ENCODE measurements around the gene SLC12A9. TPM values are rescaled to one million over a fixed set of nuclear protein-coding genes. Genes with fewer than 3 reads are reported as not detected.
A peak's percentile ranks its signal among the peaks of the same experiment; 100 is the strongest.
"Not testable (repeated sequence)": the region's sequence is repeated elsewhere in the genome, so short reads cannot be mapped to it uniquely, and the experiment has no call there.

Gene SLC12A9
- total and polyA plus RNA-seq, 5 experiments from 2014 or later, result 6.8 to 74.7 (median 9.4) TPM

GRCh38 chr7:100854146-100854895 is 1.8 kb downstream of the SLC12A9 start:
- H3K4me1 Mint-ChIP-seq, result peaks cover 12 to 39% (median 30%) of the 10 kb centered on the region in 4 donors
- ATAC-seq (no peak), DNase-seq (no peak)
- peak overlapping the region; percentile 30 to 95 (median 91) for H3K4me3 Mint-ChIP-seq
- no peaks in the 10 kb centered on the region for H3K9me3 Mint-ChIP-seq
- no peaks in the 10 kb centered on the region for H3K27me3 Mint-ChIP-seq
- peak overlapping the region in 4 of 10 donors; percentile 55 to 85 (median 74) for H3K27ac Mint-ChIP-seq
- POLR2A ChIA-PET, result interaction anchor here (0.9 to 4.4 kb wide), 4 partner anchors 20 to 377 kb away, joined by 3 to 33 read pairs (median 17); partner anchors contain the start of genes SRRT and UFSP1
- H3K36me3 Mint-ChIP-seq, result peaks cover 0 to 33% (median 2%) of the 10 kb centered on the region in 3 donors

DNA sequence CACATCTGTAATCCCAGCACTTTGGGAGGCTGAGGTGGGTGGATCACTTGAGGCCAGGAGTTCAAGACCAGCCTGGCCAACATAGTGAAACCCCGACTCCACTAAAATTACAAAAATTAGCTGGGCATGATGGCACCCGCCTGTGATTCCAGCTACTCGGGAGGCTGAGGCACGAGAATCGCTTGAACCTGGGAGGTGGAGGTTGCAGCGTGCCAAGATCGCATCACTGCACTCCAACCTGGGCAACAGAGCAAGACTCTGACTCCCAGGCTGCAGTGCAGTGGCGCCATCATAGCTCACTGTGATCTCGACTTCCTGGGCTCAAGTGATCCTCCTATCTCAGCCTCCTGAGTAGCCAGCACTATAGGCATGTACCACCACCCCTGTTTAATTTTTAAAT is 2.4 kb downstream of the SLC12A9 start:
- ATAC-seq, H3K27me3 Mint-ChIP-seq, H3K9me3 Mint-ChIP-seq: not testable (repeated sequence)
- DNase-seq, result peak in 1 of 10 donors; percentile 9
- POLR2A ChIA-PET, result interaction anchor here (0.9 kb wide), 1 partner anchor 377 kb away, joined by 3 read pairs; no protein-coding TSS in a partner anchor
- Mint-ChIP-seq H3K27ac (peak overlapping the region in 4 of 10 donors; percentile 34 to 82 (median 57)), H3K4me1 (peaks cover 12 to 39% (median 30%) of the 10 kb centered on the region in 4 donors), H3K36me3 (peaks cover 0 to 39% (median 5%) of the 10 kb centered on the region in 3 donors), H3K4me3 (peak overlapping the region in 2 of 10 donors; percentile 33 to 91)

DNA sequence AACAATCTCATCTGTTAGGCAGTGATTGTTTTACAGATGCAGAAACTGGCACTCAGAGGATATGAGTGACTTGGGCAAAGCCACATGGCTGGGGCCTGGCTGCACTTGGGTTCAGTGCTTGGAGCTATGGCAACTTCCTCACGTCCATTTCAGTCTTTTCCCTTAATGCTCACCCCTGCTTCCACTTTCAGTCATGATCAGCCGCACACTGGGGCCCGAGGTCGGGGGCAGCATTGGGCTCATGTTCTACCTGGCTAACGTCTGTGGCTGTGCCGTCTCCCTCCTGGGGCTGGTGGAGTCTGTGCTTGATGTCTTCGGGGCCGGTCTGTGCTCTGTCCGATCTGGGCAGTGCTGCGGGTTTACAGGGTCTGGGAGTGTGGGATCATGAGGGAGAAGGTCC is 3.0 kb downstream of the SLC12A9 start:
- H3K4me3 Mint-ChIP-seq, result peak overlapping the region in 2 of 10 donors; percentile 6 to 43
- H3K27ac Mint-ChIP-seq, result peak overlapping the region in 3 of 10 donors; percentile 35 to 82 (median 49)
- no peaks in the 10 kb centered on the region for H3K9me3 Mint-ChIP-seq
- ATAC-seq, result no peak
- H3K4me1 Mint-ChIP-seq, result peaks cover 12 to 39% (median 30%) of the 10 kb centered on the region in 4 donors
- POLR2A ChIA-PET, result interaction anchor here (1.1 kb wide), 1 partner anchor 12 kb away, joined by 6 read pairs; the partner anchor contains the start of gene TRIP6
- DNase-seq, result peak in 1 of 10 donors; percentile 26
- no peaks in the 10 kb centered on the region for H3K27me3 Mint-ChIP-seq
- H3K36me3 Mint-ChIP-seq, result peaks cover 0 to 45% (median 11%) of the 10 kb centered on the region in 3 donors

GRCh38 chr7:100856871-100857282 is 4.4 kb downstream of the SLC12A9 start:
- H3K36me3 Mint-ChIP-seq, result peaks cover 0 to 57% (median 16%) of the 10 kb centered on the region in 3 donors

GRCh38 chr7:100859856-100860255 is 7.3 kb downstream of the SLC12A9 start:
- no peaks in the 10 kb centered on the region for H3K27me3 Mint-ChIP-seq
- H3K4me1 Mint-ChIP-seq, result peaks cover 9 to 14% (median 11%) of the 10 kb centered on the region in 4 donors
- H3K27ac Mint-ChIP-seq, result peak overlapping the region in 1 of 10 donors; percentile 52
- no peak overlapping the region for H3K4me3 Mint-ChIP-seq
- peaks cover 5 to 84% (median 16%) of the 10 kb centered on the region in 3 donors for H3K36me3 Mint-ChIP-seq
- no peak for ATAC-seq
- no peaks in the 10 kb centered on the region for H3K9me3 Mint-ChIP-seq
- POLR2A ChIA-PET, result no interaction called here
- DNase-seq, result no peak

More at GRCh38 chr7:100856871-100857282, 4.4 kb downstream of the SLC12A9 start:
- DNase-seq, result peak in 1 of 10 donors; percentile 21
- no peaks in the 10 kb centered on the region for H3K9me3 Mint-ChIP-seq
- POLR2A ChIA-PET, result no interaction called here
- H3K27me3 Mint-ChIP-seq, result no peaks in the 10 kb centered on the region
- no peak overlapping the region for H3K4me3 Mint-ChIP-seq
- peak overlapping the region in 2 of 10 donors; percentile 14 to 51 for H3K27ac Mint-ChIP-seq
- peaks cover 14 to 37% (median 27%) of the 10 kb centered on the region in 4 donors for H3K4me1 Mint-ChIP-seq
- no peak for ATAC-seq

DNA sequence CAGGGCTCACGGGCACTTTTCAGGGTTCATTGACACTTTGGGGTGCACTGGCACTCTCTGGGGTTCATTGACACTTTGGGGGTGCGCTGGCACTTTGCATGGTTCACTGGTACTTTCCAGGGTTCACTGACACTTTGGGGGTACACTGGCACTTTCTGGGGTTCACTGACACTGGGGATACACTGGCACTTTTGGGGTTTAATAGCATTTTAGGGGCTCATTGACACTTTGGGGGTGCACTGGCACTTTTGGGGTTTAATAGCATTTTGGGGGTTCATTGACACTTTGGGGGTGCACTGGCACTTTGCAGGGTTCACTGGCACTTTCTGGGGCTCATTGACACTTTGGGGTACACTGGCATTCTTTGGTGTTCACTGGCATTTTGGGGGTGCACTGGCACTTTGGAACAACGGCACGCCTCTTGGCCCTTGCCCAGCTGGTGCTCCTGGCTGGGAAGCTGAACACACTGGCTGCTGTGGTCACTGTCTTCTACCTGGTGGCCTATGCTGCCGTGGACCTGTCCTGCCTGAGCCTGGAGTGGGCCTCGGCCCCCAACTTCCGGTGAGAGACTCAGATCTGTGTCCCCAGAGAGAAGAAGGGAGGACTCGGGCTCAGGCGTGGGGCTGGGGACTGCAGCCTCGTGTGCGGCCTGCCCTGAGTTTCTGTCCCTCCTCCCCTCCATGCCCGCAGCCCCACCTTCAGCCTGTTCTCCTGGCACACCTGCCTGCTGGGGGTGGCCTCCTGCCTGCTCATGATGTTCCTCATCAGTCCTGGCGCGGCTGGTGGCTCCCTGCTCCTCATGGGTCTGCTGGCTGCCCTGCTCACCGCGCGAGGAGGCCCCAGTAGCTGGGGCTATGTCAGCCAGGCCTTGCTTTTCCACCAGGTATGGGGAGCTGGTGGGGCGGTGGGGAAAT is 8.4 kb downstream of the SLC12A9 start:
- H3K36me3 Mint-ChIP-seq, result peaks cover 5 to 74% (median 16%) of the 10 kb centered on the region in 3 donors

GRCh38 chr7:100861616-100861985 is 9.1 kb downstream of the SLC12A9 start:
- POLR2A ChIA-PET, result interaction anchor here (4.7 kb wide), 1 partner anchor 13 kb away, joined by 22 read pairs; the partner anchor contains the start of gene SRRT
- H3K27me3 Mint-ChIP-seq, result no peaks in the 10 kb centered on the region
- peaks cover 5 to 74% (median 16%) of the 10 kb centered on the region in 3 donors for H3K36me3 Mint-ChIP-seq
- peaks cover 0 to 12% (median 8%) of the 10 kb centered on the region in 4 donors for H3K4me1 Mint-ChIP-seq
- peak in 1 of 10 donors; percentile 2 for DNase-seq
- no peak for ATAC-seq
- H3K27ac Mint-ChIP-seq, result no peak overlapping the region
- no peaks in the 10 kb centered on the region for H3K9me3 Mint-ChIP-seq
- H3K4me3 Mint-ChIP-seq, result no peak overlapping the region

More for the DNA sequence above, 8.4 kb downstream of the SLC12A9 start:
- no peak overlapping the region for H3K27ac Mint-ChIP-seq
- no peaks in the 10 kb centered on the region for H3K9me3 Mint-ChIP-seq
- ATAC-seq (no peak), DNase-seq (peak in 1 of 10 donors; percentile 40)
- no peak overlapping the region for H3K4me3 Mint-ChIP-seq
- H3K4me1 Mint-ChIP-seq, result peaks cover under 1 to 12% (median 8%) of the 10 kb centered on the region in 4 donors
- H3K27me3 Mint-ChIP-seq, result no peaks in the 10 kb centered on the region
- POLR2A ChIA-PET, result no interaction called here

DNA sequence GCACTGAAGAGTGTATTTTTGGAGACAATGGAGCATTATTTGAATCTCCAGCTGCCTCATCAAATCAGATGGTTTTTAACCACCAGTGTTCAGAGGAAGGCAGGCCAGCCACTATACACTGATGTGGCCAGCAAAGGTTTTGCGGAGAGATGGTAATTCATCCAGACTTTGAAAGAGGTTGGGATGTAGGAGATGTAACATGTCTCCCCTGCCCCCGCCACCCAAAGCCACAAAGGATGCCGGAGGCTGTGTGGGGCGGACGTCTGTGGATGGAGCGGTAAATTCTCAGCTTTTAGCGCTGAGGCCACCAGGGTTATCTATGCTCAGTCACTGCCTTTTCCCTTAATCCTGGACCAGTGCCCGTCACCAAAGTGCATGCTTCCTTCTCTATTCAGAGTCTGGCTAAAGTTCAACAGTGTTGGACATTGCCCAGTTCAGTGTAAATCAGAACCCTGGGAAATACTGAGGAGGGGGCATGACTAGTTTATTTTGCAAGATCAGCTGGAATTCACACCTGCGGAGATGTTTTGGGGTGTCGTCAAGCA is 11.0 kb downstream of the SLC12A9 start:
- DNase-seq (peak in 1 of 10 donors; percentile 36), ATAC-seq (no peak)
- peaks cover 5 to 59% (median 14%) of the 10 kb centered on the region in 3 donors for H3K36me3 Mint-ChIP-seq
- H3K9me3 Mint-ChIP-seq, result no peaks in the 10 kb centered on the region
- POLR2A ChIA-PET, result interaction anchor here (0.6 to 4.7 kb wide), 3 partner anchors 11 to 701 kb away, joined by 3 to 22 read pairs (median 3); partner anchors contain the start of gene SRRT
- H3K4me3 Mint-ChIP-seq, result no peak overlapping the region
- H3K27ac Mint-ChIP-seq, result peak overlapping the region in 2 of 10 donors; percentile 36 to 81
- H3K27me3 Mint-ChIP-seq, result no peaks in the 10 kb centered on the region
- peaks cover 5 to 18% (median 17%) of the 10 kb centered on the region in 4 donors for H3K4me1 Mint-ChIP-seq

- H3K4me3 Mint-ChIP-seq, result peak overlapping the region in 1 of 10 donors; percentile 6
- no peaks in the 10 kb centered on the region for H3K9me3 Mint-ChIP-seq
- peak overlapping the region in 4 of 10 donors; percentile 38 to 73 (median 46) for H3K27ac Mint-ChIP-seq
- DNase-seq (peak in 1 of 10 donors; percentile 63), ATAC-seq (no peak)
- H3K36me3 Mint-ChIP-seq, result peaks cover 5 to 53% (median 14%) of the 10 kb centered on the region in 3 donors
- POLR2A ChIA-PET, result interaction anchor here (0.6 to 4.7 kb wide), 2 partner anchors 10 to 702 kb away, joined by 3 to 22 read pairs; partner anchors contain the start of gene SRRT
- H3K27me3 Mint-ChIP-seq, result no peaks in the 10 kb centered on the region
- H3K4me1 Mint-ChIP-seq, result peaks cover 4 to 18% (median 17%) of the 10 kb centered on the region in 4 donors
Measured at GRCh38 chr7:100864263-100864845, 11.8 kb downstream of the SLC12A9 start.

DNA sequence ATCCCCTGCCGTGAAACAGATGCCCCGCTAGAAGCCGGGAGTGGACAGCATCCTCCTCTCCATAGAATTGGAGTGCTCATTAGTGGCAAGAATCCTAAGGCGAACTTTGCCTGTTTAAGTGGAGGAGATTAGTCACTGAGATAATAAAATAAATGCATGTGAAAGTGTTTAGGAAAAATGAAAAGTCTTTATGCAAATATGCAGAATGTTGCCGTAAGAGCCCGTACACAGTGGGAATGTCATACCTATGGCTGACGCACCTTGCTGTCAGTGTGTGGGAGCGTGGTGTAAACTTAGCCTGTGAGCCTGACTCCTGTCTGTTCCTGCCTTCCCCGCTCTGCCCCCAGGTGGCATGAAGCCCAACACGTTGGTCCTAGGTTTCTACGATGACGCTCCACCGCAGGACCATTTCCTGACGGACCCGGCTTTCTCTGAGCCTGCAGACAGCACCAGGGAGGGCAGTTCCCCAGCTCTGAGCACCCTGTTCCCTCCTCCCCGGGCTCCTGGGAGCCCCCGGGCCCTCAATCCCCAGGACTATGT is 12.9 kb downstream of the SLC12A9 start:
- H3K36me3 Mint-ChIP-seq, result peaks cover 5 to 42% (median 6%) of the 10 kb centered on the region in 3 donors
- H3K4me3 Mint-ChIP-seq, result peak overlapping the region in 6 of 10 donors; percentile 10 to 79 (median 23)
- peak in 1 of 2 donors; percentile 8 for ATAC-seq
- H3K27me3 Mint-ChIP-seq, result no peaks in the 10 kb centered on the region
- H3K27ac Mint-ChIP-seq, result peak overlapping the region in 7 of 10 donors; percentile 10 to 89 (median 57)
- no peaks in the 10 kb centered on the region for H3K9me3 Mint-ChIP-seq
- peak in 1 of 10 donors; percentile 16 for DNase-seq
- POLR2A ChIA-PET, result interaction anchor here (1.2 to 4.7 kb wide), 2 partner anchors 9 to 24 kb away, joined by 4 to 22 read pairs; partner anchors contain the start of genes SRRT and UFSP1
- H3K4me1 Mint-ChIP-seq, result peaks cover 4 to 18% (median 17%) of the 10 kb centered on the region in 4 donors
